Measurements from ENCODE around the gene TUBA3C. TPM values are rescaled to one million over a fixed set of nuclear protein-coding genes. Genes with fewer than 3 reads are reported as not detected.

Gene TUBA3C
- total and polyA plus RNA-seq, 4 donors: not detected

GRCh38 chr13:19155321-19155861, 26.2 kb downstream of the TUBA3C start:
- Histone ChIP-seq H3K4me1 (ENCODE audit: control insufficient read depth, insufficient read depth, low read length) (no peaks in the 10 kb centered on the region), H3K9me3 (ENCODE audit: control insufficient read depth, insufficient read depth, low read length) (peaks cover 18% of the 10 kb centered on the region)

GRCh38 chr13:19154843-19155242, 26.8 kb downstream of the TUBA3C start:
- no peaks in the 10 kb centered on the region for H3K4me1 ChIP-seq (ENCODE audit: control insufficient read depth, insufficient read depth, low read length)
- H3K9me3 ChIP-seq (ENCODE audit: control insufficient read depth, insufficient read depth, low read length): peaks cover 18% of the 10 kb centered on the region

More at GRCh38 chr13:19155321-19155861, 26.2 kb downstream of the TUBA3C start:
- H3K36me3 ChIP-seq (ENCODE audit: control insufficient read depth, insufficient read depth, low read length): no peaks in the 10 kb centered on the region
- no peak overlapping the region for H3K4me3 ChIP-seq (ENCODE audit: low read depth, low read length)
- 62% methylated on average over 3 of the region's 6 CpGs for WGBS (ENCODE audit: insufficient coverage)
- DNase-seq (ENCODE audit: low read depth in 4 of 6, low spot score in 6 of 6): no peak
- no peaks in the 10 kb centered on the region for H3K27me3 ChIP-seq (ENCODE audit: control insufficient read depth, insufficient read depth, low read length)
- H3K27ac ChIP-seq (ENCODE audit: low read depth, low read length): no peak overlapping the region

GRCh38 chr13:19153782-19154450, 27.7 kb downstream of the TUBA3C start:
- H3K9me3 ChIP-seq (ENCODE audit: control insufficient read depth, insufficient read depth, low read length): peaks cover 18% of the 10 kb centered on the region
- DNase-seq (ENCODE audit: low read depth in 4 of 6, low spot score in 6 of 6): no peak
- H3K27me3 ChIP-seq (ENCODE audit: control insufficient read depth, insufficient read depth, low read length): no peaks in the 10 kb centered on the region
- no peaks in the 10 kb centered on the region for H3K4me1 ChIP-seq (ENCODE audit: control insufficient read depth, insufficient read depth, low read length)
- no peak overlapping the region for H3K27ac ChIP-seq (ENCODE audit: low read depth, low read length)
- 65% methylated on average over 9 of the region's 9 CpGs for WGBS (ENCODE audit: insufficient coverage)
- no peaks in the 10 kb centered on the region for H3K36me3 ChIP-seq (ENCODE audit: control insufficient read depth, insufficient read depth, low read length)
- H3K4me3 ChIP-seq (ENCODE audit: low read depth, low read length): no peak overlapping the region

More at GRCh38 chr13:19154843-19155242, 26.8 kb downstream of the TUBA3C start:
- 76% methylated on average over 3 of the region's 7 CpGs for WGBS (ENCODE audit: insufficient coverage)
- no peak for DNase-seq (ENCODE audit: low read depth in 4 of 6, low spot score in 6 of 6)
- H3K36me3 ChIP-seq (ENCODE audit: control insufficient read depth, insufficient read depth, low read length): no peaks in the 10 kb centered on the region
- H3K27me3 ChIP-seq (ENCODE audit: control insufficient read depth, insufficient read depth, low read length): no peaks in the 10 kb centered on the region
- H3K27ac ChIP-seq (ENCODE audit: low read depth, low read length): no peak overlapping the region
- no peak overlapping the region for H3K4me3 ChIP-seq (ENCODE audit: low read depth, low read length)

- 65% methylated on average over 5 of the region's 5 CpGs for WGBS (ENCODE audit: insufficient coverage)
- Histone ChIP-seq H3K36me3 (ENCODE audit: control insufficient read depth, insufficient read depth, low read length) (no peaks in the 10 kb centered on the region), H3K4me3 (ENCODE audit: low read depth, low read length) (no peak overlapping the region), H3K9me3 (ENCODE audit: control insufficient read depth, insufficient read depth, low read length) (peaks cover 15% of the 10 kb centered on the region), H3K27ac (ENCODE audit: low read depth, low read length) (no peak overlapping the region), H3K27me3 (ENCODE audit: control insufficient read depth, insufficient read depth, low read length) (no peaks in the 10 kb centered on the region), H3K4me1 (ENCODE audit: control insufficient read depth, insufficient read depth, low read length) (no peaks in the 10 kb centered on the region)
- DNase-seq (ENCODE audit: low read depth in 4 of 6, low spot score in 6 of 6): no peak
These were observed 29.2 kb downstream of the TUBA3C start for GRCh38 chr13:19152403-19152802.

GRCh38 chr13:19151581-19152263, 29.9 kb downstream of the TUBA3C start:
- DNase-seq (ENCODE audit: low read depth in 4 of 6, low spot score in 6 of 6): no peak
- H3K4me1 ChIP-seq (ENCODE audit: control insufficient read depth, insufficient read depth, low read length): no peaks in the 10 kb centered on the region
- H3K27ac ChIP-seq (ENCODE audit: low read depth, low read length): no peak overlapping the region
- H3K27me3 ChIP-seq (ENCODE audit: control insufficient read depth, insufficient read depth, low read length): no peaks in the 10 kb centered on the region
- H3K9me3 ChIP-seq (ENCODE audit: control insufficient read depth, insufficient read depth, low read length): peaks cover 15% of the 10 kb centered on the region
- 82% methylated on average over 9 of the region's 14 CpGs for WGBS (ENCODE audit: insufficient coverage)
- H3K4me3 ChIP-seq (ENCODE audit: low read depth, low read length): no peak overlapping the region
- no peaks in the 10 kb centered on the region for H3K36me3 ChIP-seq (ENCODE audit: control insufficient read depth, insufficient read depth, low read length)

- H3K27me3 ChIP-seq (ENCODE audit: control insufficient read depth, insufficient read depth, low read length): no peaks in the 10 kb centered on the region
- DNase-seq (ENCODE audit: low read depth in 4 of 6, low spot score in 6 of 6): no peak
- no peak overlapping the region for H3K27ac ChIP-seq (ENCODE audit: low read depth, low read length)
- 83% methylated on average over 8 of the region's 8 CpGs for WGBS (ENCODE audit: insufficient coverage)
- peaks cover 12% of the 10 kb centered on the region for H3K9me3 ChIP-seq (ENCODE audit: control insufficient read depth, insufficient read depth, low read length)
- no peaks in the 10 kb centered on the region for H3K36me3 ChIP-seq (ENCODE audit: control insufficient read depth, insufficient read depth, low read length)
- no peak overlapping the region for H3K4me3 ChIP-seq (ENCODE audit: low read depth, low read length)
- H3K4me1 ChIP-seq (ENCODE audit: control insufficient read depth, insufficient read depth, low read length): no peaks in the 10 kb centered on the region
These were observed 30.9 kb downstream of the TUBA3C start for GRCh38 chr13:19150712-19151228.

GRCh38 chr13:19150226-19150625, 31.4 kb downstream of the TUBA3C start:
- Histone ChIP-seq H3K4me1 (ENCODE audit: control insufficient read depth, insufficient read depth, low read length) (no peaks in the 10 kb centered on the region), H3K27ac (ENCODE audit: low read depth, low read length) (no peak overlapping the region), H3K27me3 (ENCODE audit: control insufficient read depth, insufficient read depth, low read length) (no peaks in the 10 kb centered on the region), H3K36me3 (ENCODE audit: control insufficient read depth, insufficient read depth, low read length) (no peaks in the 10 kb centered on the region), H3K9me3 (ENCODE audit: control insufficient read depth, insufficient read depth, low read length) (peaks cover 12% of the 10 kb centered on the region), H3K4me3 (ENCODE audit: low read depth, low read length) (no peak overlapping the region)
- DNase-seq (ENCODE audit: low read depth in 4 of 6, low spot score in 6 of 6): no peak
- WGBS (ENCODE audit: insufficient coverage): 70% methylated on average over 7 of the region's 10 CpGs

GRCh38 chr13:19148561-19148960, 33.1 kb downstream of the TUBA3C start:
- Histone ChIP-seq H3K36me3 (ENCODE audit: control insufficient read depth, insufficient read depth, low read length) (no peaks in the 10 kb centered on the region), H3K9me3 (ENCODE audit: control insufficient read depth, insufficient read depth, low read length) (peaks cover 3% of the 10 kb centered on the region), H3K4me1 (ENCODE audit: control insufficient read depth, insufficient read depth, low read length) (no peaks in the 10 kb centered on the region)

More at GRCh38 chr13:19148561-19148960, 33.1 kb downstream of the TUBA3C start:
- H3K4me3 ChIP-seq (ENCODE audit: low read depth, low read length): no peak overlapping the region
- no peaks in the 10 kb centered on the region for H3K27me3 ChIP-seq (ENCODE audit: control insufficient read depth, insufficient read depth, low read length)
- DNase-seq (ENCODE audit: low read depth in 4 of 6, low spot score in 6 of 6): no peak
- H3K27ac ChIP-seq (ENCODE audit: low read depth, low read length): no peak overlapping the region

All from spinal cord (tissue), 10 donors.